Measurements from ENCODE around the gene SERHL2. TPM values are rescaled to one million over a fixed set of nuclear protein-coding genes. Genes with fewer than 3 reads are reported as not detected.

The SERHL2 gene
- total RNA-seq, 4 donors from 2014 or later = 0.84 to 13.4 (median 1.7) TPM; not detected in 1

- Histone ChIP-seq H3K27me3 (no peaks in the 10 kb centered on the region), H3K36me3 (peaks cover 0 to 58% of the 10 kb centered on the region in 2 donors), H3K4me1 (peaks cover 15 to 17% of the 10 kb centered on the region in 2 donors), H3K9me3 (no peaks in the 10 kb centered on the region), H3K4me3 (no peak overlapping the region), H3K27ac (peak overlapping the region; percentile 70 to 85 (median 79))
- intact Hi-C loops (cut with DNase I; ENCODE audit: low total_unique reads) (no loop called here), in situ Hi-C loops (cut with MboI; ENCODE audit: low sequenced_read_pairs in 4 of 4) (no loop called here)
- no peak for ATAC-seq
- TF ChIP-seq POLR2A (IDR thresholded peaks at IDR 0.05) (no peak), CTCF (IDR thresholded peaks at IDR 0.05 in 4 of 5, conservative IDR thresholded peaks at IDR 0.05 in 1 of 5) (no peak)
- DNase-seq = peak in 1 of 2 donors; percentile 15
Observed at GRCh38 chr22:42622061-42622710, 68.4 kb downstream of the SERHL2 start.

GRCh38 chr22:42623301-42623751 lies 69.6 kb downstream of the SERHL2 start:
- Histone ChIP-seq H3K27me3 (no peaks in the 10 kb centered on the region), H3K9me3 (no peaks in the 10 kb centered on the region), H3K4me1 (peaks cover 15 to 17% of the 10 kb centered on the region in 2 donors), H3K27ac (peak overlapping the region; percentile 30 to 61 (median 41)), H3K4me3 (no peak overlapping the region), H3K36me3 (peaks cover 0 to 70% of the 10 kb centered on the region in 2 donors)
- DNase-seq (no peak), ATAC-seq (no peak)
- intact Hi-C loops (cut with DNase I; ENCODE audit: low total_unique reads) (no loop called here), in situ Hi-C loops (cut with MboI; ENCODE audit: low sequenced_read_pairs in 4 of 4) (no loop called here)
- TF ChIP-seq CTCF (IDR thresholded peaks at IDR 0.05 in 4 of 5, conservative IDR thresholded peaks at IDR 0.05 in 1 of 5) (no peak), POLR2A (IDR thresholded peaks at IDR 0.05) (no peak)

Other genes starting within 250 kb of the SERHL2 start
- under 1 TPM in 3 of 4 donors, not detected in 1; 0.20 to 0.59 (median 0.58) TPM for gene NFAM1, start 121.6 kb upstream of the SERHL2 start, total RNA-seq
- gene RRP7A, start 34.2 kb upstream of the SERHL2 start, total RNA-seq = 10 to 100 TPM; 11.9 to 27.3 (median 15.8) TPM
- 10 to 100 TPM; 19.7 to 28.7 (median 23.0) TPM for gene POLDIP3, start 60.9 kb downstream of the SERHL2 start, total RNA-seq
- not detected for gene ATP5MGL, start 86.6 kb downstream of the SERHL2 start, total RNA-seq
- 100 to 1,000 TPM in 2 of 4 donors, 10 to 100 TPM in 2; 44.3 to 163 (median 105) TPM for gene CYB5R3, start 95.4 kb downstream of the SERHL2 start, total RNA-seq
- 10 to 100 TPM in 2 of 4 donors, 1 to 10 TPM in 2; 5.8 to 13.3 (median 8.6) TPM for gene A4GALT, start 166.9 kb downstream of the SERHL2 start, total RNA-seq